HCT116 (cell line): ENCODE data around the gene GSTM4. TPM values are rescaled to one million over a fixed set of nuclear protein-coding genes. Genes with fewer than 3 reads are reported as not detected.

Experiments
- ATAC-seq: fragments of 200-7000 bp; cut with Tn5 transposase; 2 replicates; pipeline ENCODE4 v1.9.1; 2020; ENCODE audit warnings: mild to moderate bottlenecking, moderate library complexity
- BruUV-seq: library from RNA; stranded (reverse); fragments of 400-500 nt; replicated peaks from 2 replicates; lab custom pipeline; 2021; lab: Mats Ljungman, UMichigan
- CTCF ChIA-PET: fragments of 300-600 bp; sonication (Branson Sonifier 250); formaldehyde crosslinking; loops from one replicate; lab custom pipeline; 2021; ENCODE audit warnings: antibody characterized with exemption; lab: Charles Lee
- POLR2A ChIA-PET: fragments of 300-600, 350-600 bp; sonication (Branson Sonifier 250); formaldehyde crosslinking; loops from one replicate; lab custom pipeline; 2021; ENCODE audit warnings: antibody characterized with exemption; lab: Charles Lee
- RAD21 ChIA-PET, 2 experiments: fragments of 300-600 bp; sonication (Branson Sonifier 250); formaldehyde crosslinking; loops; one replicate each; lab custom pipeline; 2023; ENCODE audit warnings: low total read pairs in 2 of 2; ENCODE audit not compliant: uncharacterized antibody in 2 of 2, unreplicated experiment in 2 of 2, low non-redundant PET in 1 of 2; lab: Charles Lee
- DNase-seq: peaks from one replicate; pipeline ENCODE4 v3.0.0-alpha.2; 2010; ENCODE audit warnings: low read depth, low spot score
- H2AFZ ChIP-seq: fragments of 200-600 bp; shearing (Covaris generic), sonication (generic); 2 replicates; pipeline ENCODE4 v1.6.1; 2017; ENCODE audit warnings: low read depth, mixed run types, mixed read lengths, antibody characterized with exemption, low read length; ENCODE audit not compliant: poor library complexity, severe bottlenecking
- H3K27ac ChIP-seq: 2 replicates; pipeline ENCODE4 v1.5.1; 2012; ENCODE audit warnings: low read depth, low read length
- H3K27me3 ChIP-seq: fragments of 200-600 bp; sonication (generic); 2 replicates; pipeline ENCODE4 v1.6.1; 2016; ENCODE audit warnings: mixed run types, low read length, mixed read lengths; ENCODE audit not compliant: insufficient read depth
- H3K36me3 ChIP-seq, 2 experiments: fragments of 200-500 bp in 1 of 2; fragments of 200-600 bp in 1 of 2; sonication (Bioruptor generic) in 1 of 2; sonication (generic) in 1 of 2; 2 replicates each; pipeline versions ENCODE4 v1.5.1 to v1.6.1; 2014 to 2016; ENCODE audit warnings: low read length in 2 of 2, inconsistent platforms in 1 of 2, mixed read lengths in 1 of 2, mixed run types in 1 of 2; ENCODE audit not compliant: insufficient read depth in 2 of 2, control insufficient read depth in 1 of 2
- H3K4me1 ChIP-seq, 2 experiments: fragments of 200-600 bp in 1 of 2; sonication (generic) in 1 of 2; 2 replicates each; pipeline versions ENCODE4 v1.5.1 to v1.6.1; 2012 to 2017; ENCODE audit warnings: low read length in 2 of 2, inconsistent platforms in 1 of 2, mild to moderate bottlenecking in 1 of 2, mixed read lengths in 1 of 2, mixed run types in 1 of 2, moderate library complexity in 1 of 2; ENCODE audit not compliant: insufficient read depth in 2 of 2, control insufficient read depth in 1 of 2
- H3K4me2 ChIP-seq: fragments of 200-600 bp; sonication (generic); 2 replicates; pipeline ENCODE4 v1.6.1; 2017; ENCODE audit warnings: mixed run types, low read length, mixed read lengths
- H3K4me3 ChIP-seq, 2 experiments: fragments of 200-600 bp in 1 of 2; sonication (generic) in 1 of 2; replicated peaks in 1 of 2; 2 replicates each; pipeline ENCODE4 v1.5.1; 2011 to 2016; ENCODE audit warnings: low read length in 2 of 2, control low read depth in 1 of 2, low read depth in 1 of 2, mild to moderate bottlenecking in 1 of 2, mixed read lengths in 1 of 2, mixed run types in 1 of 2
- H3K79me2 ChIP-seq: fragments of 200-600 bp; sonication (generic); 2 replicates; pipeline ENCODE4 v1.6.1; 2017; ENCODE audit warnings: mild to moderate bottlenecking, mixed run types, low read length, moderate library complexity, mixed read lengths; ENCODE audit not compliant: insufficient read depth
- H3K9ac ChIP-seq: fragments of 200-600 bp; sonication (generic); 2 replicates; pipeline ENCODE4 v1.6.1; 2016; ENCODE audit warnings: low read length, mixed read lengths
- H3K9me2 ChIP-seq: fragments of 200-600 bp; sonication (generic), shearing (Covaris generic); 2 replicates; pipeline ENCODE4 v1.6.1; 2017; ENCODE audit warnings: mixed run types, mild to moderate bottlenecking, moderate library complexity; ENCODE audit not compliant: insufficient read depth
- H3K9me3 ChIP-seq, 2 experiments: fragments of 200-500 bp in 1 of 2; fragments of 200-600 bp in 1 of 2; sonication (Bioruptor generic) in 1 of 2; sonication (generic) in 1 of 2; 2 replicates each; pipeline ENCODE4 v1.6.1; 2014 to 2017; ENCODE audit warnings: low read length in 2 of 2, mixed read lengths in 2 of 2, inconsistent platforms in 1 of 2, low read depth in 1 of 2, mild to moderate bottlenecking in 1 of 2, mixed run types in 1 of 2, moderate library complexity in 1 of 2; ENCODE audit not compliant: control insufficient read depth in 1 of 2, insufficient read depth in 1 of 2
- H4K20me1 ChIP-seq: fragments of 200-600 bp; sonication (generic), shearing (Covaris generic); 2 replicates; pipeline ENCODE4 v1.6.1; 2017; ENCODE audit warnings: mixed run types, mild to moderate bottlenecking, moderate library complexity; ENCODE audit not compliant: insufficient read depth
- ATF3 ChIP-seq: IDR thresholded peaks from 2 replicates; pipeline ENCODE4 v1.6.1; 2012
- CBX3 ChIP-seq: IDR thresholded peaks from 2 replicates; pipeline ENCODE4 v1.6.1; 2012; ENCODE audit warnings: low read depth
- CEBPB ChIP-seq: IDR thresholded peaks from 2 replicates; pipeline ENCODE4 v1.6.1; 2012; ENCODE audit warnings: low read depth
- CTCF ChIP-seq, 3 experiments: fragments of 200-600 bp in 1 of 3; sonication (generic) in 1 of 3; IDR thresholded peaks in 2 of 3; conservative IDR thresholded peaks in 1 of 3; 2 replicates each; pipeline ENCODE4 v1.5.1; 2012 to 2017; ENCODE audit warnings: low read depth in 2 of 3, low read length in 2 of 3, antibody characterized with exemption in 1 of 3, borderline replicate concordance in 1 of 3, control low read depth in 1 of 3, mild to moderate bottlenecking in 1 of 3, mixed read lengths in 1 of 3, mixed run types in 1 of 3, moderate library complexity in 1 of 3; ENCODE audit not compliant: insufficient read depth in 1 of 3
- ELF1 ChIP-seq: IDR thresholded peaks from 2 replicates; pipeline ENCODE4 v1.6.1; 2012; ENCODE audit warnings: low read depth, borderline replicate concordance
- EZH2 ChIP-seq: fragments of 200-600 bp; sonication (generic); IDR thresholded peaks from 2 replicates; pipeline ENCODE4 v1.6.1; 2017; ENCODE audit warnings: antibody characterized with exemption, mixed run types
- FOSL1 ChIP-seq: IDR thresholded peaks from 2 replicates; pipeline ENCODE4 v1.6.1; 2012; ENCODE audit warnings: low read depth
- JUND ChIP-seq: IDR thresholded peaks from 2 replicates; pipeline ENCODE4 v1.6.1; 2012
- MAX ChIP-seq: IDR thresholded peaks from 2 replicates; pipeline ENCODE4 v1.6.1; 2012
- POLR2A ChIP-seq: IDR thresholded peaks from 2 replicates; pipeline ENCODE4 v1.7.0; 2011; ENCODE audit warnings: borderline replicate concordance; ENCODE audit not compliant: insufficient read depth, insufficient read length; ENCODE audit errors: extremely low read depth
- POLR2AphosphoS5 ChIP-seq: IDR thresholded peaks from 2 replicates; pipeline ENCODE4 v1.6.1; 2011; ENCODE audit warnings: mild to moderate bottlenecking, low read depth, low read length, moderate library complexity
- RAD21 ChIP-seq: IDR thresholded peaks from 2 replicates; pipeline ENCODE4 v1.6.1; 2012; ENCODE audit warnings: low read depth, mild to moderate bottlenecking
- REST ChIP-seq: IDR thresholded peaks from 2 replicates; pipeline ENCODE4 v1.6.1; 2012; ENCODE audit warnings: low read depth
- SRF ChIP-seq: IDR thresholded peaks from 2 replicates; pipeline ENCODE4 v1.6.1; 2012; ENCODE audit warnings: low read depth
- TCF7L2 ChIP-seq: IDR thresholded peaks from 2 replicates; pipeline ENCODE4 v1.7.0; 2011; ENCODE audit warnings: borderline replicate concordance, inconsistent platforms; ENCODE audit not compliant: insufficient read depth, insufficient read length; ENCODE audit errors: extremely low read depth
- YY1 ChIP-seq: IDR thresholded peaks from 2 replicates; pipeline ENCODE4 v1.6.1; 2011; ENCODE audit warnings: low read length, low read depth, moderate library complexity, mild to moderate bottlenecking; ENCODE audit not compliant: insufficient replicate concordance; ENCODE audit errors: extremely low read depth
- ZBTB33 ChIP-seq: IDR thresholded peaks from 2 replicates; pipeline ENCODE4 v1.6.1; 2011; ENCODE audit warnings: mild to moderate bottlenecking, low read length, moderate library complexity; ENCODE audit not compliant: insufficient replicate concordance; ENCODE audit errors: extremely low read depth
- intact Hi-C: fragments of 100-400 bp; cut with micrococcal nuclease; formaldehyde crosslinking; loops from 2 replicates; pipeline ENCODE4 v1.10.0; 2022
- total RNA-seq: library from RNA; stranded (reverse); gene quantifications from one replicate; pipeline ENCODE4 v1.2.1, GENCODE V29; 2021; ENCODE audit not compliant: unreplicated experiment

GSTM4 gene
- total RNA-seq, 1 experiment from 2014 or later, result 15.9 TPM

- CTCF ChIA-PET, result interaction anchor here (0.6 to 4.0 kb wide), 24 partner anchors 9 to 389 kb away, joined by 3 to 73 read pairs (median 6); partner anchors contain the start of genes AHCYL1, GNAI3 and GSTM4
- BruUV-seq, result no TSS peak
Observed at GRCh38 chr1:109640285-109640865, 15.5 kb upstream of the GSTM4 start.

More at GRCh38 chr1:109640285-109640865, 15.5 kb upstream of the GSTM4 start:
- H3K4me2 ChIP-seq, result no peak overlapping the region
- peaks cover 14 to 29% of the 10 kb centered on the region in 2 experiments for H3K4me1 ChIP-seq
- no peaks in the 10 kb centered on the region for H3K9me2 ChIP-seq
- no peak overlapping the region for H3K4me3 ChIP-seq
- POLR2A ChIA-PET, result interaction anchor here (0.6 to 1.8 kb wide), 5 partner anchors 9 to 135 kb away, joined by 3 to 8 read pairs (median 4); partner anchors contain the start of gene GNAI3
- no peaks in the 10 kb centered on the region for H3K9me3 ChIP-seq
- H3K9ac ChIP-seq, result no peak overlapping the region
- no peak overlapping the region for H2AFZ ChIP-seq
- DNase-seq (no peak), ATAC-seq (peak; percentile 73)
- no peak overlapping the region for H3K27ac ChIP-seq
- RAD21 ChIA-PET, result interaction anchor here (0.6 to 2.4 kb wide), 12 partner anchors 9 to 344 kb away, joined by 3 to 11 read pairs (median 5); partner anchors contain the start of genes AHCYL1 (in 2 of the 2) and GNAI3 (in 1 of the 2)
- TF ChIP-seq ELF1, result no peak
- no peak for TF ChIP-seq CEBPB
- no peak for TF ChIP-seq FOSL1
- no peak for TF ChIP-seq SRF
- no peak for TF ChIP-seq CBX3
- TF ChIP-seq EZH2, result no peak
- no peak for TF ChIP-seq ATF3
- no peak for TF ChIP-seq REST
- TF ChIP-seq YY1, result no peak
- TF ChIP-seq RAD21, result peak; percentile 63
- TF ChIP-seq POLR2A, result no peak
- TF ChIP-seq MAX, result no peak
- peak; percentile 75 to 94 (median 89) for TF ChIP-seq CTCF (IDR thresholded peaks at IDR 0.05 in 2 of 3, conservative IDR thresholded peaks at IDR 0.05 in 1 of 3; ENCODE audit: borderline replicate concordance in 1 of 3, insufficient read depth in 1 of 3, low read depth in 2 of 3, low read length in 2 of 3)
- no peak for TF ChIP-seq ZBTB33
- no peak for TF ChIP-seq TCF7L2
- no peak for TF ChIP-seq JUND
- TF ChIP-seq POLR2AphosphoS5, result no peak
- H3K27me3 ChIP-seq, result no peaks in the 10 kb centered on the region
- intact Hi-C loops, result loop anchor here (1.0 to 2.0 kb wide), 2 partner anchors 94 to 133 kb away; no protein-coding TSS in a partner anchor
- no peaks in the 10 kb centered on the region for H4K20me1 ChIP-seq
- no peaks in the 10 kb centered on the region for H3K36me3 ChIP-seq
- no peaks in the 10 kb centered on the region for H3K79me2 ChIP-seq
